GM19468 (cell line): ENCODE measurements around the gene CA7.
A peak's percentile ranks its signal among the peaks of the same experiment; 100 is the strongest.

Experiments used
- ATAC-seq: cut with Tn5 transposase; IDR thresholded peaks from one replicate; pipeline ENCODE4 v1.9.1; 2021; ENCODE audit warnings: mild to moderate bottlenecking, moderate library complexity, moderate number of reproducible peaks; ENCODE audit not compliant: unreplicated experiment; ENCODE audit errors: extremely low read depth

CA7 gene

DNA sequence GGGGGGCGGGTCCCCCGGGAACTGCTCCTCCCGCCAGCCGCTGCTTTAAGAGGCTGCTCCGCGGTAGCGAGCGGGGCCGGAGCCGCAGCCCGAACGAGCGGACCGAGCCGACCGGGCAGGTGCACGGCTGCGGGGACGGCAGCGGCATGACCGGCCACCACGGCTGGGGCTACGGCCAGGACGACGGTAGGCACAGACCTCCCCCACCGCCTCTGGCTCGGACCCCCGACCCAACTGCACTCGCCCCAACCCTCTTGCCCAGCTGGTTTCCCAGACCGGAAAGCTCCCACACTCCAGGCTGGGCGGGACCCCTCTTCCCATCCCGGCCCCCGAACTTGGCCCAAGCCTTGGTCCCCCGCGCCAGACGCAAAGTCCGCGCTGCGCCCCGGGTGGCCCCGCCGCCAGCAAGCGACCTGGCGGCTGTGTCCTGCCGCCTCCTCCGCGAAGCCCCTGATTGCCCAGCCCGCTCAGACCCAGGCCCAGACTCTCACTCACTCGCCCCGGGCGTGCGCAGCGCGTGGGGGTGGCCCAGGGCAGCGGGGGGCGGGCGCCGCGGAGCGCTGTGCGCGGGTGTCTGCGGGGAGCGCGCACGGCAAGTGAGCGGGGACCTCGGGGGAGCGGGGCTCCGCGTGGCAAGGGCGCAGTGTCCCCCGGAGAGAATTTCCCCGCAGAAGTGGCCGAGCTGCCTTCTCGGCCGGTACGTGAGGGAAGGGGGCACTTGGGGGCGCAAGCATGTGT, at the start of gene CA7:
Gene CA7, plus strand, starts transcription at position 73 of the 738 bp plus-strand sequence. Its CDS starts 74 bp downstream, at position 147.
- ATAC-seq: no peak

DNA sequence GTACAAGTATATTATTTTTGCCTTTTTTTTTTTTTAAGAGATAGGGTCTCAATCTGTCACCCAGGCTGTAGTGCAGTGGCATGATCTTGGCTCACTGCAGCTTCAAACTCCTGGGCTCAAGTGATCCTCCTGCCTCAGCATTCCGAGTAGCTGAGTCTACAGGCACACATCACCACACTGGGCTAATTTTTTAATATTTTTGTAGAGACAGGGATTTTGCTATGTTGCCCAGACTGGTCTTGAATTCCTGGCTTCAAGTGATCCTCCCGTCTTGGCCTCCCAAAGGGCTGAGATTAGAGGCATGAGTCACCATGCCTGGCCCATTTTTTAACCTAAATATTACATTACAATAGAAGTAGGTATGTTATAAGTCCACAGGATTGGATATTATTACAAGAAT, 46.1 kb upstream of the CA7 start:
- no peak for ATAC-seq

GRCh38 chr16:66800856-66801255, 43.4 kb upstream of the CA7 start:
- ATAC-seq: no peak

DNA sequence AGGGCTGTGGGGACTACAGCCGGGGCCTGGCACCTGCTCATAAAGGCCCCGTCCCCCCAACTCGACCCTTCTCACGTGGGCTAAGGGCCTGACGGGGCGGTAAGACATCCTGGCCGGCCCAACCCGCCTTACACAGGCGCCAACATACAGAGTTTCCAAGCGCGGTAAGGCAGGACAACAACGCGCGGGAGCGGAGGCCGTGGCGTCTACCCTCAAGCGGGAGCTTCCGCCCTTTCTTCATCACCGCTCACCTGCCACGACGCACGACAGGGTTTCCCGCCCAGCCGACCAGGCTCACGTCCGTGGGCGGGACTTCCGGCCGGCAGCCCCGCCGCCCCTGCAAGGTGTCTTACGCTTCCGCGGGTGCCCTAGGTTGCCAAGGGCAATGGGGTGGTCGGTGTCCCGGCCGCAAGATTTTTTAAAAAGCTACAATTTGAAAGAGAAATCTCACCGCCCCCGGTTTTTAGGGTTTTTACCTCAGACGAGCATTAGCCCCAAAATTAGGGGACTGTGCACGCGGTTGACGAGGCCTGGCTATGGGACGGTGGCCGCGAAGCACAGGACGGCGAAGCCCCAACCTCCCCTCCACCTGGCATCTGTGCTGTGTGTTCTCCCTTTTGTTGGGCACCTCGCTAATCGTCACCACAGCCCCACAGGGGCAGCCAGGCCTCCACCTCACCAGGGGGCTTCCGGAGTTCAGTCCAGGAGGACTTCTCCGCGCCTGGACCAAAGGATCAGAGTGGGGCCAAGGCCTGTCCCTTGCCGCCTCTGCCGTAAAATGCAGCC, 42.7 kb upstream of the CA7 start, which contains the start of gene TERB1:
Gene TERB1, minus strand, starts transcription at position 265 of the 786 bp plus-strand sequence. CDS start 4,786 bp downstream, outside the sequence.
- ATAC-seq: no peak

DNA sequence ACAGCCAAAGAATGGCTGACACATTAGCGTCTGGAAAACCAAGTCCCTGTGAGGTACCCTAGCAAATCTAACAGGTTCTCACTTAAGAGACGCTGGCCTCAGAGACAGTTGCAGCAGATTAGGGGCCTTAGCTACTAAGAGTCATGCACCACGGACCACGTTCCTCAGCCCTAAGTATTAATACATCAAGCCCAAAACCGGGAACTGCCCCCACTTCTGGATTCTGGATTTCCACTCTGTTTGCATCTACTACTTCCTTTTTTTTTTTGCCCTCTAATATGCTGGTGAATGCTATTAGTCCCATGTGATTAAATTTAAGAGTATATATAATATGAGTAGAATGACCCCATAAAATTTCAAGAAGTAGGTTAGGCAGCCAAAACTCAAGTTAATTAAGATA, 42.1 kb upstream of the CA7 start:
- ATAC-seq: no peak

DNA sequence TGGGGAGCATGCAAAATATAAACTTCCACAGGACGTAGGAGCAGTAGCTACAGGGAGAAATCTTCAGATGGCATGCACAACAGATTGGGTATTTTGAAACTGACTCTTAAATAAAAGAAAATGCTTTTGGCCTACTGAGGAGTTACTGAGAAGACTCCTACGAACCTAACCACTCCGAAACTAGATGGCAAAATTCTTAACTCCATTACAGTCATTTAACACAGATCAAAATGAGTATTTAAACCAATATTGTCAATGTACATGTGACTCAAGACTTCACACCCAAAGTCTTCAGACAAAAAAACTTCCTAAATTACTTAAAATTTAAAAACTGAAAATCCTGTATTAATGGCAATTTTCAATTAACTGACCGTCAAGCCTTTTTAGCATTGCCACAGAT, 34.4 kb upstream of the CA7 start:
- ATAC-seq: no peak

DNA sequence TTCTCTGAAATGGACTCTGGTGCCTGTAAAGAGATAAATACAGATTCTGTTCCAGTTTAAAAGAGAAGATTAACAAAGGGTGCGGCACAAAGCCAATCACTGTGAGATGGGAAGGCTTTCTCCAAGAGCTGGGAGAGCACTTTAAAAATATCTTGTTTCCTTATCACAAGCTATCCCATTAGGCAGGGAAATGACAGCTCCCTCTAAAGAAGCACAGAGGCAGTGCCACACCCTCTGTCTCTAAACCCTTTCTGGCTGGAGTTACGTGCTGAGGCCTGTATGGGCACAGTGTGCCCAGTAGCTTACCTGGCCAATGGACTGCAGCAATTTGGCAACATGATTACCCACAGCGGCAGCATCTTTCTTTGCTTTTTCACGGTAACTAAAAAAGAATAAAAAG, 33.8 kb upstream of the CA7 start:
- ATAC-seq: no peak

DNA sequence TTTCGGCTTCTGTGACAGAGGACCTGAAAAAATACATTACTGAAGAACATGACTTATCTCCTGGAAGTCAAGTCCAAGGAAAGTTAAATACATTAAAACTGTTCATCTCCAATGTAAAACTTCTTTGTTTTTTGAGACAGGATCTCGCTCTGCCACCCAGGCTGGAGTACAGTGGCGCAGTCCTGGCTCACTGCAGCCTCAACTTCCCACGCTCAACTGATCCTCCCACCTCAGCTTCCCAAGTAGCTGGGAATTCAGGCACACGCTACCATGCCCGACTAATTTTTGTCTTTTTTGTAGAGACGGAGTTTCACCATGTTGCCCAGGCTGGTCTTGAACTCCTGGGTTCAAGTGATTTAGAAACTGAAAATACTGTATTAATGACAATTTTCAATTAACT, 33.2 kb upstream of the CA7 start:
- no peak for ATAC-seq

DNA sequence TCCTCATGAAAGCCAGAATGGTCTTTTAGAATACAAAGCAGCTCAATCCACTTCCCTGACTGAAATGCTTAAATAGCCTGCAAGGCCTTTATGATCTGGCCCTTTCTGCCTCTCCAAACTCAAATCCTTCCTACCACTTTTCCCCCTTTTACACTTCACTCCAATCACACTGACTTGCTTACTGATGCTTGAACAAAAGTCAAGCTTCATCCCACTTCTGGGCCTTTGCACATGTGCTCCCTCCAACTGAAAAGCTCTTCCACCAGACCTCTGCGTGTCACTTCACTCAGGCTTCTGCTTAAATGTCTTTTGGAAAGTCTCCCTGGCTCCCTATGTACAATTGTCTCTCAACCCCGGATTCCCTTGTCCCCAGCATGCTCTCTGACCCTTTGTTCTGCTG, 29.5 kb upstream of the CA7 start:
- no peak for ATAC-seq

DNA sequence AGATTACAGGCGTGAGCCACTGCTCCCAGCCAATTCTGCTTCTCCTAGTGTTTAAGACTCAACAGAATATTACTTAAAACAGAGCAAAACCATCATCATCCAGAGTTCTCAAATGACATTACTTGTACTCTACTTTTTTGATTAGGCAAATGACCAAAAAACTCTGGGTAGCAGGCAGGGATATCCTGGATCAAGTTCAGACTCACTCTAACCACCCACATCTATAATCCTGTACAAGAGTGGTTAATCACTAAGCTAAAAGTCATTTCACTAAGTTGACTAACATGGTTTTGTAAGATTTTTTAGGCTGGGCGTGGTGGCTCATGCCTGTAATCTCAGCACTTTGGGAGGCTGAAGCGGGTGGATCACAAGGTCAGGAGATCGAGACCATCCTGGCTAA, 20.2 kb upstream of the CA7 start:
- ATAC-seq: no peak

GRCh38 chr16:66830422-66831404, 13.5 kb upstream of the CA7 start, which contains the start of gene NAE1:
Gene NAE1 (minus strand): TSS chr16:66830976. CDS start chr16:66830899, 77 bp downstream.
- ATAC-seq: peak; percentile 78

GRCh38 chr16:66832190-66832589, 12.0 kb upstream of the CA7 start:
- ATAC-seq: no peak

DNA sequence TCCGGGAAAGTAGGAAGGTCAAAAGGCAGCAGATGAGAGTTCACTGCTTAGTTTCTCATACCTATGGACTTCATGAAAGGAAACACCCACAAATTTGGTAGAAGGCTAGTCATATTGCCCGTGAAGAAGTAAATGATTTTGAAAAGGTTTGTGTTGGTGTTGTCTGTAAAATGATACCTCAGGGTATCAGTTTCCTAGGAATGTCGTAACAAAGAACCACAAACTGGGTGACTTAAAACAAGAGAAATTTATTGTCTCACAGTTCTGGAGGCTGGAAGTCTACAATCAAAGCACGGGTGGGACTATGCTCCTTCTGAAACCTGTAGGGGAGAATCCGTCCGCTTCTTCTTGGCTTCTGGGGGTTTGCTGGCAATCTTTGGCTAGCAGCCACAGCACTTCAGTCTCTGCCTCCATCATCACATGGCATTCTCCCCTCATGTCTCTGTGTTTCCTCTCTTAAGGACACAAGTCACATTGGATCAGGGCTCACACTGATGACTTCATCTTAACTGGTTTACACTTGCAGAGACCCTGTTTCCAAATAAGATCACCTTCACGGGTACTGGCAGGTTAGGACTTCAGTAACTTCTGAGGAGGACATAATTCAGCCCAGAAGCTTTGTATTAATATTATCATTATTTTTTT, 11.4 kb upstream of the CA7 start:
- no peak for ATAC-seq

GRCh38 chr16:66834746-66835145, 9.5 kb upstream of the CA7 start:
- ATAC-seq: no peak

GRCh38 chr16:66840883-66841282, 3.3 kb upstream of the CA7 start:
- ATAC-seq: no peak

- no peak for ATAC-seq
Measured at GRCh38 chr16:66841366-66841765, 2.8 kb upstream of the CA7 start.

- ATAC-seq: no peak
Measured at GRCh38 chr16:66842765-66843164, 1.4 kb upstream of the CA7 start.

DNA sequence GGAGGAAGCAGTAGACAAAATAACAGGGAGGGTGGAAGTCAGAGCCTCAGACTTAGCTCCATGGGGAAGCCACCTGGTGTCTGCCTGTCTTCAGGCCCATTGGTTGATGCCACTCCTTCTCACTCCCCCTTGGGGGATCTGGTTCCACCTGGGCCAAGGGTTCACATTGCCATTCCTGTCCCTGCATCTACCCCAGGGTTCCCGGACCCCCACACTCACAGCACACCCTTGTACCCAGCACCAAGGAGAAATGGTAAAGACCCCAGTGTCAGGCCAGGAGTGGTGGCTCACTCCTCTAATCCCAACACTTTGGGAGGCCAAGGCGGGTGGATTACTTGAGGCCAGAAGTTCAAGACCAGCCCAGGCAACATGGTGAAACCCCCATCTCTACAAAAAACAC, 1.0 kb upstream of the CA7 start:
- no peak for ATAC-seq

DNA sequence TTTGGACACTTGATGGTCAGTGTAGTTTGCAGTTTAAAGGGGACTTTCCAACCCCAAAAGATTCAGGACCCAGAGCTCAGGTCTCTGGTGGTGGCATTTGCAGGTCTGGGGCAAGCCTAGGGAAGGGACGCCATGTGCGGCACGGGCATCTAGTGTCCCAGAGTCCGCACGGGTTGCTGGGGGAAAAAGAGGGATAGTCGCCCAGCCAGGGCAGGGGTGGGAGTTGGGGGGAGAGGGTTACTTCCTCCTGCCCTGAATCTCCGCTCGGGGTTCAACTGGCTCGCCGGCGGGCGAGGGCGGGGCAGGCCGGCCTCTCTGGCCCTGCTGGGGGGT, 239 bp upstream of the CA7 start:
- ATAC-seq: no peak

GRCh38 chr16:66845080-66845410, 831 bp downstream of the CA7 start:
- no peak for ATAC-seq
